Psoas muscle (tissue), 8 donors: Measurements from ENCODE around the gene TTC6. TPM values are rescaled to one million over a fixed set of nuclear protein-coding genes. Genes with fewer than 3 reads are reported as not detected.

ENCODE experiments used
- ATAC-seq, 4 donors: fragments of 200-7000 bp; cut with Tn5 transposase; one replicate each; pipeline ENCODE4 v1.9.1; 2020; ENCODE audit warnings: moderate library complexity in 3 of 4, mild to moderate bottlenecking in 2 of 4
- DNase-seq, 2 donors: peaks; one replicate each; pipeline ENCODE4 v3.0.0-alpha.2; 2020
- H3K27ac ChIP-seq: fragments of 200-600 bp; one replicate; pipeline ENCODE4 v1.8.0; 2022
- H3K27me3 ChIP-seq, 3 donors: fragments of 200-600 bp in 1 of 3; one replicate each; pipeline versions ENCODE4 v1.6.1 to v1.8.0; 2013 to 2022; ENCODE audit warnings: low read length in 2 of 3, mild to moderate bottlenecking in 2 of 3, moderate library complexity in 1 of 3; ENCODE audit not compliant: insufficient read depth in 3 of 3
- H3K36me3 ChIP-seq, 2 donors: fragments of 200-600 bp in 1 of 2; one replicate each; pipeline versions ENCODE4 v1.6.1 to v1.8.0; 2013 to 2022; ENCODE audit warnings: low read depth in 1 of 2, mild to moderate bottlenecking in 1 of 2, moderate library complexity in 1 of 2; ENCODE audit not compliant: insufficient read depth in 1 of 2
- H3K4me1 ChIP-seq: fragments of 200-600 bp; one replicate; pipeline ENCODE4 v1.8.0; 2022
- H3K4me3 ChIP-seq: fragments of 200-600 bp; one replicate; pipeline ENCODE4 v1.8.0; 2022; ENCODE audit warnings: mild to moderate bottlenecking
- H3K9me3 ChIP-seq: fragments of 200-600 bp; one replicate; pipeline ENCODE4 v1.8.0; 2022
- CTCF ChIP-seq: fragments of 200-600 bp; IDR thresholded peaks from one replicate; pipeline ENCODE4 v1.8.0; 2022; ENCODE audit warnings: antibody characterized with exemption
- WGBS, 3 donors: extraction: QIAGEN DNeasy Blood & Tissue Kit; methylation state at CpG; one replicate each; pipeline versions ENCODE4 v1.1.6 to v1.1.7; 2013; 5-methylcytosine and 5-hydroxymethylcytosine counted together
- intact Hi-C, 2 donors: fragments of 100-400 bp; cut with DNase I; formaldehyde crosslinking; loops; one replicate each; pipeline versions ENCODE4 v1.11.0 to v1.14.2; 2022
- polyA plus RNA-seq, 3 donors: library from polyadenylated mRNA; stranded (reverse); fragments of 200-250 nt; gene quantifications; one replicate each; pipeline ENCODE4 v1.2.3, GENCODE V29; 2013
- total RNA-seq, 4 donors: library from RNA; stranded (reverse); fragmentation: NEBNext Ultra II Directional in 2 of 4; extraction: Animal tissue kit (Norgen Biotek cat#: 25700) in 2 of 4; gene quantifications; one replicate each; pipeline versions ENCODE4 v1.2.1 to v1.2.4, GENCODE V29; 2021 to 2023
- donor health status: healthy with polysubstance abuse.
- donor health status: DM: no; HTN: no; CAD: no; lungs with moderate emphysema.
- donor health status: Bipolar disorder and iron deficiency.
- donor health status: healthy.
- donor health status: DM: yes; HTN: yes; CAD: no.
- donor health status: DM: no; HTN: no; CAD: no.
- donor health status: DM: no; HTN: no; CAD: no.
- donor health status: DM: yes; HTN: yes; CAD: no.

Gene TTC6
- total and polyA plus RNA-seq, 7 donors: not detected

GRCh38 chr14:37590428-37591139 is 4.8 kb upstream of the TTC6 start:
- Histone ChIP-seq H3K27me3 (peaks cover 5 to 98% (median 45%) of the 10 kb centered on the region in 3 donors), H3K27ac (no peak overlapping the region), H3K4me3 (no peak overlapping the region), H3K9me3 (no peaks in the 10 kb centered on the region), H3K36me3 (no peaks in the 10 kb centered on the region), H3K4me1 (peaks cover 11% of the 10 kb centered on the region)
- WGBS, 3 donors: 15 to 23% (median 16%) methylated on average over 4 of the region's 4 CpGs
- intact Hi-C loops: loop anchor here in 1 of 2 donors (10.0 kb wide), 1 partner anchor 346 kb away; no protein-coding TSS in a partner anchor
- DNase-seq: no peak
- TF ChIP-seq CTCF: no peak
- ATAC-seq: no peak

- H3K4me1 ChIP-seq: peaks cover 17% of the 10 kb centered on the region
- intact Hi-C loops: loop anchor here in 1 of 2 donors (10.0 kb wide), 1 partner anchor 347 kb away; no protein-coding TSS in a partner anchor
- 2 to 4% (median 4%) methylated on average over 24 to 45 of the region's 45 CpGs for WGBS, 3 donors
- no peak overlapping the region for H3K27ac ChIP-seq
- no peaks in the 10 kb centered on the region for H3K9me3 ChIP-seq
- DNase-seq (no peak), ATAC-seq (no peak)
- H3K36me3 ChIP-seq: no peaks in the 10 kb centered on the region
- H3K4me3 ChIP-seq: no peak overlapping the region
- H3K27me3 ChIP-seq: peaks cover 5 to 98% (median 48%) of the 10 kb centered on the region in 3 donors
- TF ChIP-seq CTCF: no peak
Measured at GRCh38 chr14:37591311-37591940, 4.0 kb upstream of the TTC6 start.

- intact Hi-C loops: loop anchor here in 1 of 2 donors (10.0 kb wide), 1 partner anchor 347 kb away; no protein-coding TSS in a partner anchor
Measured at GRCh38 chr14:37591941-37592481, 3.4 kb upstream of the TTC6 start.

More at GRCh38 chr14:37591941-37592481, 3.4 kb upstream of the TTC6 start:
- Histone ChIP-seq H3K9me3 (no peaks in the 10 kb centered on the region), H3K27ac (no peak overlapping the region), H3K4me3 (no peak overlapping the region), H3K4me1 (peaks cover 17% of the 10 kb centered on the region), H3K36me3 (no peaks in the 10 kb centered on the region), H3K27me3 (peaks cover 5 to 98% (median 50%) of the 10 kb centered on the region in 3 donors)
- 2 to 4% (median 2%) methylated on average over 48 to 58 of the region's 58 CpGs for WGBS, 3 donors
- DNase-seq (no peak), ATAC-seq (no peak)
- TF ChIP-seq CTCF: no peak
